Omental fat pad (tissue), 4 donors: ENCODE measurements around the gene SLC24A3. TPM values are rescaled to one million over a fixed set of nuclear protein-coding genes. Genes with fewer than 3 reads are reported as not detected.

Experiments used
- ATAC-seq: fragments of 150-250 bp; one replicate; pipeline ENCODE4 v1.9.1; 2016; ENCODE audit warnings: mild to moderate bottlenecking, moderate library complexity; ENCODE audit not compliant: low FRiP score
- DNase-seq: peaks from one replicate; pipeline ENCODE4 v3.0.0-alpha.2; 2019; ENCODE audit warnings: low spot score
- CTCF ChIP-seq, 3 donors: fragments of 450-650 bp; IDR thresholded peaks; one replicate each; pipeline ENCODE4 v1.5.1; 2016 to 2017; ENCODE audit warnings: antibody characterized with exemption in 3 of 3, mild to moderate bottlenecking in 3 of 3, moderate library complexity in 2 of 3
- total RNA-seq, 4 donors: library from RNA; depleted of rRNA; stranded (reverse); fragments of >200 nt; gene quantifications; one replicate each; pipeline ENCODE4 v1.1.0, GENCODE V29; 2016

The SLC24A3 gene
- total RNA-seq, 4 donors from 2014 or later, result 6.3 to 14.0 (median 9.2) TPM

GRCh38 chr20:19706463-19706862 is 494.0 kb downstream of the SLC24A3 start:
- TF ChIP-seq CTCF (IDR thresholded peaks at IDR 0.05), result no peak
- DNase-seq (no peak), ATAC-seq (no peak)

- ATAC-seq (no peak), DNase-seq (no peak)
- TF ChIP-seq CTCF (IDR thresholded peaks at IDR 0.05), result no peak
These were observed 497.3 kb downstream of the SLC24A3 start for GRCh38 chr20:19709635-19710335.

- ATAC-seq (no peak), DNase-seq (no peak)
- no peak for TF ChIP-seq CTCF (IDR thresholded peaks at IDR 0.05)
These were observed 498.1 kb downstream of the SLC24A3 start for GRCh38 chr20:19710336-19711120.

- TF ChIP-seq CTCF (IDR thresholded peaks at IDR 0.05), result no peak
- DNase-seq (no peak), ATAC-seq (no peak)
These were observed 498.7 kb downstream of the SLC24A3 start for GRCh38 chr20:19711126-19711525.

- TF ChIP-seq CTCF (IDR thresholded peaks at IDR 0.05), result no peak
- ATAC-seq (no peak), DNase-seq (no peak)
These were observed 500.3 kb downstream of the SLC24A3 start for GRCh38 chr20:19712721-19713260.

- no peak for DNase-seq
- no peak for ATAC-seq
- no peak for TF ChIP-seq CTCF (IDR thresholded peaks at IDR 0.05)
These were observed 501.6 kb downstream of the SLC24A3 start for GRCh38 chr20:19713822-19714578.
